ENCODE measurements around the gene SP3. TPM values are rescaled to one million over a fixed set of nuclear protein-coding genes. Genes with fewer than 3 reads are reported as not detected.

The SP3 gene
- total and polyA plus RNA-seq, 2 donors (not counting 1 experiment from before 2014, with no cell fraction given), result 64.1 to 124 TPM

DNA sequence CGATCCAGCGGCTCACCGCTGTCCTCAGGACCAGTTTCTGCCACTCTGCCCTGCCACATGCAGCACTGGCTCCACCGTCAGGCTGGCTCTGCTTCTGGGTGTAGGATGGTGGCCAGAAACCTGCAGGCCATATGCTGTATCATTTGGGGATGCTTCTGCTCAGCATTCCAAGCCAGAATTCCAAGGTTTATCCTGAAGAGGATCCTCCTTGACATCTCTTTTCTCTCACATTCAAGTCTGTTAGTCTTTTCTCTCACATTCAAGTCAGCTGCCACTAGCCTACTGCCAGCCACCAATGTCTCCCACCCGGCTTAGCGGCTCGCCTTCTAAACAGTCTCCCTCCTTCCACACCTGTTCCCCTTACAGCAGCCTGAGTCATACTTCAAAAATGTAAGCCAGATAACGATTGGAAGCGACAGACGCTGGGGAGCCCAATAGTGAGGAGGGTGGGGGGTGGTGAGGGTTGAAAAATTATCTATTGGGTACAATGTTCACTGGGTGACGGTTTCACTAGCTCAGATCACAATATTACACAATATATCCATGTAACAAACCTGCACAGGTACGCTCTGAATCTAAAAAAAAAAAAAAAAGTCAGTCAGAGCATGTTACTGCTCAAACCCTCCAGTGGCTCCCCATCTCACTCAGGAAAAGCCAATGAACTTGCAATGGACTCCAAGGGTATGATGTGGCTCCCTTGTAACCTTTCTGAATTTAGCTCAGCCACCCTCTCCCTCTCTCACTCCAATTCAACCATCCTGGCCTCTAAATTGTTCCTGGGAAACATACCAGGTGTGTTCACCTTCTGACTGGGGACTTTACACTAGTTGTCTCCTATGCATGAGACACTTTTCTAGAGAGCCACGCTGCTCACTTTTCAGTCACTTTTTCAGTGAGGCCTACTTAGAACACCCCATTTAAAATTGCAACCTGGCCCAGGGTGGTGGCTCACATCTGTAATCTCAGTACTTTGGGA is 38.8 kb upstream of the SP3 start:
- H3K4me1 ChIP-seq (ENCODE audit: control insufficient read depth, extremely low read depth, insufficient read depth, low read length), result peaks cover 2% of the 10 kb centered on the region
- H3K27ac ChIP-seq (ENCODE audit: insufficient read depth, low read length), result no peak overlapping the region
- no peaks in the 10 kb centered on the region for H3K9me3 ChIP-seq (ENCODE audit: control insufficient read depth, insufficient read depth, low read depth, low read length)
- no peak overlapping the region for H3K9ac ChIP-seq (ENCODE audit: insufficient read depth, low read length)
- DNase-seq (ENCODE audit: low read depth in 2 of 2), result peak in 1 of 2 donors; percentile 44
- H3K27me3 ChIP-seq (ENCODE audit: control insufficient read depth, insufficient read depth, low read length), result no peaks in the 10 kb centered on the region
- no peak overlapping the region for H3K4me3 ChIP-seq (replicated peaks in 1 of 4; ENCODE audit: control extremely low read depth in 1 of 4, insufficient read depth in 1 of 4, low read depth in 3 of 4, low read length in 4 of 4)
- TF ChIP-seq EZH2 (IDR thresholded peaks at IDR 0.05; ENCODE audit: low read length, missing control alignments), result no peak
- TF ChIP-seq, protein P1, sequence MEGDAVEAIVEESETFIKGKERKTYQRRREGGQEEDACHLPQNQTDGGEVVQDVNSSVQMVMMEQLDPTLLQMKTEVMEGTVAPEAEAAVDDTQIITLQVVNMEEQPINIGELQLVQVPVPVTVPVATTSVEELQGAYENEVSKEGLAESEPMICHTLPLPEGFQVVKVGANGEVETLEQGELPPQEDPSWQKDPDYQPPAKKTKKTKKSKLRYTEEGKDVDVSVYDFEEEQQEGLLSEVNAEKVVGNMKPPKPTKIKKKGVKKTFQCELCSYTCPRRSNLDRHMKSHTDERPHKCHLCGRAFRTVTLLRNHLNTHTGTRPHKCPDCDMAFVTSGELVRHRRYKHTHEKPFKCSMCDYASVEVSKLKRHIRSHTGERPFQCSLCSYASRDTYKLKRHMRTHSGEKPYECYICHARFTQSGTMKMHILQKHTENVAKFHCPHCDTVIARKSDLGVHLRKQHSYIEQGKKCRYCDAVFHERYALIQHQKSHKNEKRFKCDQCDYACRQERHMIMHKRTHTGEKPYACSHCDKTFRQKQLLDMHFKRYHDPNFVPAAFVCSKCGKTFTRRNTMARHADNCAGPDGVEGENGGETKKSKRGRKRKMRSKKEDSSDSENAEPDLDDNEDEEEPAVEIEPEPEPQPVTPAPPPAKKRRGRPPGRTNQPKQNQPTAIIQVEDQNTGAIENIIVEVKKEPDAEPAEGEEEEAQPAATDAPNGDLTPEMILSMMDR (conservative IDR thresholded peaks at IDR 0.05 in 1 of 2, IDR thresholded peaks at IDR 0.05 in 1 of 2; ENCODE audit: low read depth in 1 of 2, low read length in 2 of 2), result no peak
- no peak overlapping the region for H3K4me2 ChIP-seq (ENCODE audit: extremely low read depth, insufficient read depth, low read length)
- no peaks in the 10 kb centered on the region for H4K20me1 ChIP-seq (ENCODE audit: control insufficient read depth, extremely low read depth, insufficient read depth, low read length)
- H3K36me3 ChIP-seq (ENCODE audit: control insufficient read depth, insufficient read depth, low read length), result no peaks in the 10 kb centered on the region
- no peak overlapping the region for H2AFZ ChIP-seq (ENCODE audit: low read length)
- no peaks in the 10 kb centered on the region for H3K79me2 ChIP-seq (ENCODE audit: control insufficient read depth, insufficient read depth, low read length)

DNA sequence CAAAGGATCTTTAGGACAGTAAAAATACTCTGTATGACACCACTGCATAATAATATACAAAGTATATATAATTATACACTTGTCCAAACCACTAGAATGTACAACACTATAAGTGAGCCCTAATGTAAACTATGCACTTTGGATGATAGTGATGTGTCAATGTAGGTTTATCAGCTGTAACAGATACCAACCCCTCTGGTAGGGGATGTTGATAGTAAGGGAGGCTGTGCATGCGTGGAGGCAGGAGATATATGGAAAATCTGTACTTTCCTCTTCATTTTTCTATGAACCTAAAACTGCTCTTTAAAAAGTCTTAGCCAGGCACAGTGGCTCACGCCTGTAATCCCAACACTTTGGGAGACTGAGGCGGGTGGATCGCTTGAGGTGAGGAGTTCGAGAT is 37.5 kb upstream of the SP3 start:
- H3K79me2 ChIP-seq (ENCODE audit: control insufficient read depth, insufficient read depth, low read length), result no peaks in the 10 kb centered on the region
- peaks cover 2% of the 10 kb centered on the region for H3K27me3 ChIP-seq (ENCODE audit: control insufficient read depth, insufficient read depth, low read length)
- H3K9ac ChIP-seq (ENCODE audit: insufficient read depth, low read length), result no peak overlapping the region
- H3K27ac ChIP-seq (ENCODE audit: insufficient read depth, low read length), result no peak overlapping the region
- H3K36me3 ChIP-seq (ENCODE audit: control insufficient read depth, insufficient read depth, low read length), result no peaks in the 10 kb centered on the region
- H3K4me2 ChIP-seq (ENCODE audit: extremely low read depth, insufficient read depth, low read length), result no peak overlapping the region
- no peak for DNase-seq (ENCODE audit: low read depth in 2 of 2)
- peaks cover 4% of the 10 kb centered on the region for H3K4me1 ChIP-seq (ENCODE audit: control insufficient read depth, extremely low read depth, insufficient read depth, low read length)
- H3K4me3 ChIP-seq (replicated peaks in 1 of 4; ENCODE audit: control extremely low read depth in 1 of 4, insufficient read depth in 1 of 4, low read depth in 3 of 4, low read length in 4 of 4), result no peak overlapping the region
- no peaks in the 10 kb centered on the region for H4K20me1 ChIP-seq (ENCODE audit: control insufficient read depth, extremely low read depth, insufficient read depth, low read length)
- TF ChIP-seq EZH2 (IDR thresholded peaks at IDR 0.05; ENCODE audit: low read length, missing control alignments), result no peak
- TF ChIP-seq, protein P1 (conservative IDR thresholded peaks at IDR 0.05 in 1 of 2, IDR thresholded peaks at IDR 0.05 in 1 of 2; ENCODE audit: low read depth in 1 of 2, low read length in 2 of 2), result no peak
- no peaks in the 10 kb centered on the region for H3K9me3 ChIP-seq (ENCODE audit: control insufficient read depth, insufficient read depth, low read depth, low read length)
- H2AFZ ChIP-seq (ENCODE audit: low read length), result no peak overlapping the region

DNA sequence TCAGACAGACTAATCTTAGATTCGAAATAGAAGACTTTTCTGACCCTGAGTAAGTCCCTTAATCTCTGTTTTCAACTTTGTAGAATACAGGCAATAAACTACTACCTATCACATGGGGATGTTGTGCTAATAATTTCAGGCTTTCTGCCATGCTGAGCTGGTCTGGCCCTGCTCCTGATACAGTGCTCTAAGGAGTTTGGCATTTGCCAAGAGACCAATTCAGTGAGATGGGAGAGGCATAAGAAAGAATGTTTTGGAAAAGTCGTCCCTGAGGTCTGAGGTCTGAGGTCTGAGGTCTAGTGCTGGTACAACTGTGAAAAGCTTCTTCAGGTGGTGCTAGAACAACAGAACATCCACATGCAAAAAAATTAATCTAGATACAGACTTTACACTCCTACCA is 35.9 kb upstream of the SP3 start:
- Histone ChIP-seq H3K4me2 (ENCODE audit: extremely low read depth, insufficient read depth, low read length) (no peak overlapping the region), H3K9me3 (ENCODE audit: control insufficient read depth, insufficient read depth, low read depth, low read length) (no peaks in the 10 kb centered on the region), H3K4me1 (ENCODE audit: control insufficient read depth, extremely low read depth, insufficient read depth, low read length) (peaks cover 4% of the 10 kb centered on the region), H3K36me3 (ENCODE audit: control insufficient read depth, insufficient read depth, low read length) (no peaks in the 10 kb centered on the region), H4K20me1 (ENCODE audit: control insufficient read depth, extremely low read depth, insufficient read depth, low read length) (no peaks in the 10 kb centered on the region), H2AFZ (ENCODE audit: low read length) (no peak overlapping the region), H3K9ac (ENCODE audit: insufficient read depth, low read length) (no peak overlapping the region), H3K4me3 (replicated peaks in 1 of 4; ENCODE audit: control extremely low read depth in 1 of 4, insufficient read depth in 1 of 4, low read depth in 3 of 4, low read length in 4 of 4) (no peak overlapping the region), H3K79me2 (ENCODE audit: control insufficient read depth, insufficient read depth, low read length) (no peaks in the 10 kb centered on the region), H3K27me3 (ENCODE audit: control insufficient read depth, insufficient read depth, low read length) (peaks cover 2% of the 10 kb centered on the region), H3K27ac (ENCODE audit: insufficient read depth, low read length) (no peak overlapping the region)
- DNase-seq (ENCODE audit: low read depth in 2 of 2), result no peak
- no peak for TF ChIP-seq EZH2 (IDR thresholded peaks at IDR 0.05; ENCODE audit: low read length, missing control alignments)
- TF ChIP-seq, protein P1 (conservative IDR thresholded peaks at IDR 0.05 in 1 of 2, IDR thresholded peaks at IDR 0.05 in 1 of 2; ENCODE audit: low read depth in 1 of 2, low read length in 2 of 2), result no peak

Measured in fibroblast of lung (primary cell).